NCI-H2107 (cell line): ENCODE results near the gene ADRA1B.
A peak's percentile ranks its signal among the peaks of the same experiment; 100 is the strongest.

Source experiments
- DNase-seq: peaks from one replicate; lab custom pipeline; 2025; lab: John Stamatoyannopoulos, UW

Gene ADRA1B

DNA sequence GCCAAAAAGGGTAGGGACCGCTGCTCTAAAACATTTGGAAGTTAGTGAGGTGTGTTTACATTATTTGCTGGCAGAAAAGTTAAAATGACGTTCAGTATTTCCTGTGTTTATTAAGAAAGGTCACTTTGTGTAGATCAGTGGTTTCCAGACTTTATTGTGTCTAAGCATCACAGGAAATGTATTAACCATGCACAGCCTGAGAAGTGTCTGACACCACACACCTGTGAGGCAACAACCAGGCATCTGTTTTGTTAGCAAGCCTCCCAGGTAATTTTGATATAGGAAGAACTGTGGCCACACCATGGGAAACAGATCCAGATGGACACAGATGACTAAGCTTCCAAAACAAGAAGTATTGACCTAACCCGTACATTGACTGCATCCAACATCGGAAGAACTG is 104.7 kb downstream of the ADRA1B start:
- no peak for DNase-seq

DNA sequence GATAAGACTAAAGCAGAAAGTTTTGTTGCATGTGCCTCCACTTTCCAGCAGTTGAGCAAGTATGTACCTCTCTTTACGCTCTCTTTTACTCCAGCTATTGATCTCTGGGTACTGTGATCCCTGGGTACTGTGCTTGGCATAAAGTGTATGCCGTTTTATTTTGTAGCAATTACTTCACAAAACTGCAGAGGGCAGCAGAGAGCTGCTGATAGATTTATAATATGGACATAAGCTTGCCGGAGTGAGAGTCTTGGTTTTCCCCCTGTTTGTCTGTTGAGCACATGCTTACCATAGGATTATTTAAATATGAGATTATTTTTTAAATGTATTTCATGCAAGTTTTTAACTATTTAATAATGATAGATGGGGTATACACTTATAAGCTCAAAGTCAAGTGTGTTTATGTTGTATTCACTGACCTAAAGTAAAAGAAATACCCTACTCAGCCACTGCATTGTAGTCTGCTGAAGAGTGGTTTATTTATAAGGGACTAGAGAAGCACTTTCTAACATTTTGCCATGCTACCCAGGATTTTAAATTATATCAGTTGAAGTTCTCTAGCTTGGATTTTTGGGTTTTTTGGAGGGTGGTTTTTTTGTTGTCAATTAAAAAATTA is 105.7 kb downstream of the ADRA1B start:
- peak; percentile 9 for DNase-seq
